Activated CD8-positive, alpha-beta memory T cell treated with anti-CD3 and anti-CD28 coated beads for 48 hours (primary cell): ENCODE data around the gene KRT20.

ENCODE experiments used
- DNase-seq, 3 experiments: peaks; one replicate each; pipeline ENCODE4 v3.0.0-alpha.2; 2020; ENCODE audit warnings: low read depth in 2 of 3, low spot score in 2 of 3

The KRT20 gene

DNA sequence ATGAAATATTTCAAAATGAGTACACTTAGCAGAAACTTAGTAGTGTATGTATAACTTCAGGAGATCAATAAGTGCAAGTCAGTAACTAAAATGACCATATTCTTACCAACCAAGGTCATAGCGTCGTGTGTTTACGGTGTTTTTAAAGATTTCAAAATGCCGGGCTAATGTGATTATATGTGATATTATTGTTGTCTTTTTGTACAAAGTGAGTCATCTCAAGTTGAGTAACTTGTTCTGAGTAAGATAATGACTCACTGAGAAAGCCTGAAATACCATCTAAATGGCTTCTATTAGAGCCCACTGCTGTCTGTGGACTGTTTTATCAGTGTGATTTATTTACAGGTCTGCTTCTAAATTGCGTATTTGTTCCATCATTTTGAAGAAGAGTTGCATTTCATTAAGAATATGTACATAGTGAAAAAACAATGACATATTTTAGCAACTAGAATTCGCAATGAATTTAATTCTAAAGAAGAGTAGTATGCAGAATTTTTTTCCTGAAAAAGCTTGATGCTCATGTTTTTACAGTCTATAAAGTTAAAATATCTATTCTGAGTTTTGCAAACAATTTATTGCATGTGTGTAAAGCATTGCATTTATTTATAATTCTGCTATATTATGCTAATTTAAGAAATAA is 30.7 kb downstream of the KRT20 start:
- DNase-seq, result no peak

DNA sequence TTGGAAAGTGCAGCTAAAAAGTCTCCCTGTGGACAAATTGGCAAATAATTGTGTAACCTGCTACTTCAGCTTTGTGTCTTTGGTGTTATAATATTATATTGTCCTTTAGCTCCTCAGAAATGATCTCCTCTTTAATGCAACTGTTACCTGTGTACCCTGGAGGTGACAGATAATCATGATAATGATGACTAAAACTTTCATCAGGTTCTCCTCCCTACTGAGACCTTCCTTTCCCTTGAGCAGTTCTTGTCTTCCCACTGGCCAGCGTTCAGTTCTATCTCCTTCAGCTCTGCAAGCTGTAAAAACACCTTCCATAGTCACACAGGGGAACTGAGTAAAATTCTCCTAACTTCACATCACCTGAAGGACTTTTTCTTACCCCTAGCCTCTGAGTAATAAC is 32.7 kb downstream of the KRT20 start:
- no peak for DNase-seq

DNA sequence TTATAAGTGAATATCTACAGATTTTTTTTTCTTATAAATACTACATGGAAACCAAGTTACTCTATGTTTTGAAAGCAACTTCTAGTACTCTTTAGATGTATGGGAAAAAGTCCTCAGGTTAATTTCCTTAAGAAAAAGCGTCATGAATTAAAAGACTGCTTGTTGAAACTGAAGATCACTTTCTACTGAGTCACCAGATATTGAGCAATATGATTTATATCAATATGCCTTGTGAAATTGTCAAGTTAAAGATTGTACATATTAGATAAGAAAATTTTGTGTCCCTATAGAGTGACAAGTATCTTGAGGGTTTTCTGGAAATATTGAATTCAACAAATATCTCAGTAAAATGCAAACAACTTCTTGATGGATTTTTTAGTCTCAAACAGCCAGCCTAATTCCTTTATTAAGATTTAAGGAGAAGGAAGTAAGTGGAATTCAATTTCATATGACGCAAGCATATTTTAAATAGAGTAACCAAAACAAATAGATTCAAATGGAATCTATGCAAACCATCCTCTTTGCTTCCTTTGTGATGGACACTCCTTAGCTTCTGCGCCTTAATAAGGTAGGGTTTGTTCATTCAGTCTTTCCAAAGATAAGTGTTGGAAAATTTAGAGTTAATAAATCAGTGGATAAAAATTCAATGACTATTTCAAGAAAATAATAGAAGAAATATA is 34.6 kb downstream of the KRT20 start:
- no peak for DNase-seq

DNA sequence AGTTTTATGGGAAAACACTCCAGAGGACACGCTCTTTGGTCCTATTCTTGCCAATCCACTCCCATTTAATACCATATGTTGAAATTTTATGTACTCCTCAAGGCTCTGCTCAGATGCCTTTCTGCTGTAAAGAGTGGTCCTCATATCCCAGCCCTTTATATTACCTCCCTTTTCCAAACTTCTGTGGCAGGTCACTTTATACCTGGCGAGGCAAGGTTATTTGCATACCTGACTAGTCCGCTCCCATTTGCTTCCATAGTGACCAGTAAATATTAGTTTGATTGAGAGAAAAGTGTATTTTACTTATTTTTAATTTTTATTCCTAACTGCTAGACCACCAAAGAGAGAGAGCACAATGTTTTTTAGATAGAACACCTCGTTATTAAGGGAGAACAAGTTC is 35.3 kb downstream of the KRT20 start:
- no peak for DNase-seq

DNA sequence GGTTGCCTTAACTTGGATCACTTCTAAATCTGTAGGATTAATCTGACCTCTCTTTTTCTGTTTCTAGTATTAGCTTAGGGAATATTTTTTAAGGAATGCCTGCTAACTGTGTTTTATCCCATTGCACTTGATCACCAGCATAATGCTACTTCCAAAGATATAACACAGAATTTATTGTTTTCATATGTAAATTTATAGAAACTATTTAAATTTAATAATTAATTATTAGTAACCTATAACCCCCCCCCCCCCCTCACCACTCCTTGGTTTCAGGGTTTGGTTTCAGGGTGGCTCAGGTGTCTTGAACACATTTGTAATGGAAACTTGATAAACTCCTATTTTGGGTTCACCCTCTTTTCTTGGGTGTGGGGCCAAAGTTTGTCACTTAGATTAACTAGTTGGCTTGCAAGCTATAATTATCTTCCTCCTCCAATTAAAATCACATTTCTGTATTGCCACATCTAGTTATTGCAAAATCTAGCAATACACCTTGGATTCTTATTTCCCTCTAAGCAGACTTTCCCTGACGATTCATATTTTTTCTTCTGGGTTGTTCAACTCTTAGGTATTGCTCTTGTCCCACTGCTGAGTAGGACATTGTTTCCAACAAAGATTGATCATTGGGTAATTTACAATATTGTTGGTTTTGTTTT is 36.3 kb downstream of the KRT20 start:
- DNase-seq, result no peak

DNA sequence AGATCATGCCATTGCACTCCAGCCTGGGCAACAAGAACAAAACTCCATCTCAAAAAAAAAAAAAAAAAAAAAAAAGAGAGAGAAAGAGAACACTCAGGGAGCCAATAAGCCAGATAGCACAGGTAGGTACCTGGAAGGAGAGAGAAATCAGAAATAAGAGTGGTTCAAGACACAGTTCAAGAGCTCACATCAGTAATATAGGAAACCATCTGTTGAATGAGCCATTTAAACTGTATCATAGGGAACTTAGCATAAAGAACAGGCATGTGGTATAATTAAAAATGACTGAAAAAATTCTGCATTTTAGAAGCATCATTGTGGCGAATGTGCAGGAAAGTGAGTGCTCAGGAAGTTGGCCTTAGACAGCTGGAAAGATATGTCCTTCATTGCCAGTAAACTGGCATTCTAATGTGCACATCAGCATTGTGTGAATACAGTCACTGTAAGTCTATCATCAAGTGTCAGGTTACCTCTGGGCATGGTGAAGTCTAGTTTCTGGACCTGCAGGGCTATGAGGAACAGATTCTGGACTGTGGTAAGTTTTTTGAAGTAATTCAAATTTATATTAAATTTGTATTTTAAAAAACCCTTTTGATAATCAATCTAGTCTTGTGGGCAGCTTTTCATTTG is 38.4 kb downstream of the KRT20 start:
- no peak for DNase-seq

DNA sequence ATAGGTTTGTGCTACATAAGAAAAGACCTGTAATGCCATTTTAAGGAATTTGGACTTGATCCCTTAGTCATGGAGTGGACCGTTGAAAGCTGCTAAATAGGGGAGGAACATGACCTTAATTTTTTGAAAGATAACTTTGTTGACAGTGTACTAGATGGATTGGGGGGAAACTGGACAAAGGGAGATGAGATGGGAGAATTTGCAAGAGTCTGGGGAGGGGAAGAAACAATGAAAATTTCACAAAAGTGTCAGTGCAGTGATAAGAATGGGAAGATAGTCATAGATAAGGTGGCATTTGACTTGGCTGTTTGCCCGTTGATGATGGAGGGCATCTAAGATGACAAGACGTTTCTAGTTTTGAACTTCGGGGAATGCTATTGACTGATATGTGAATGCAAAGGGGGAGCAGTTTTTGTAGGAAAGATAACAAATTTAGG is 40.4 kb downstream of the KRT20 start:
- DNase-seq, result no peak

DNA sequence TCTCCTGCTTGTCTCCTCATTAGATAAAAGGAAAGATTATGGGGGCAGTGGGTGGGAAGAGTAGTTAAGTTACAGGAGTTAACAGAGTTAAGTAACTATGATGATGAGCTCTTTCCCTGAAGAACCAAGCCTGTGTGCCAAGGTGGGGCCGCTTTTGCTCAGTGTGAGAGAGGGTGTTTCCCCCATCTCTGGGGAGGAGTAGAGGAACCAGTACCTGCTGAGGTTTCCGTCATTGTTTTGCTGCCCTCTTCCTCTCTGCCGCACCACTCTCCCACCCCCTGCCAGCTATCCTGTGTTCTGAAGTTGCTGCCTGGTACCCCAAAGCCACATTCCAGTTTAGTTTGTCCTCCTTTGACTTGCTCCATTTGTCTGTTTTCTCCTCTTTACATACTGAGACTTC is 41.8 kb downstream of the KRT20 start:
- DNase-seq, result no peak

DNA sequence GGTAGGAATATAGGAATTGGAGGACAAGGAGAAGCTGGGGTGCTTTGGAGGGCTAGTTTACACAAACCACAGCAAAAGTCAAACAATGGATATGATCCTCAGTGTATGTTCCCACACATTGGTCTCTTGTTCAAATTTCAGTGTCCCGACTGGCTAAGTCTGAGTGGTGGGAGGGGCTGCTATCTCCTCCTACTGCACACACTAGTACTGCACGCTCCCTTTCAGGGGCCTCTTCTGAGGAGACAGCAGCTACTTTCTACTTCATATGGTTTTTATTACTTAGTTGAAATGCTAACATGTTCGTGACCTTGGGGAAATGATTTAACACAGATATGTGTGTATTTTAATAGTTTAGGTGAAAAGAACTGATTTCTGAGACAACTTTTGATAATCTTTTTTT is 43.8 kb downstream of the KRT20 start:
- no peak for DNase-seq

DNA sequence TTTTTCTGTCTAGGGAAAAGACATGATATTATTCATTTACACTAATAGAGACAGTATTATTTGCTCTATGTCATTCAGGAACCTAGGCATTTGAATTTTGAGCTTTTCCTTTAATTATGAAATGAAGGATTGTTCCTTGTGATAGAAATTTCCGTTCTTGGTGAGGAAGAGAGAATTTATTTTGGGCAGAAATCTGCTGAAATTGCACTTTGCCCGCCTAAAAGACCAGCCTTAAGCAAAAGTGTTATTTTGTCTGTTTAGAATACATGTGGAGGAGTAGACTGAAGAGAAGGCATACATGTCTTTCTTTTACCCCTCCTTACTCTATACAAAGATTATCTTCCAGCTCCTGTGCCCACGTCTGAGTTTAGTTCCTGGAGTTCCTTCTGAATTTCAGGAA is 45.8 kb downstream of the KRT20 start:
- DNase-seq, result no peak

DNA sequence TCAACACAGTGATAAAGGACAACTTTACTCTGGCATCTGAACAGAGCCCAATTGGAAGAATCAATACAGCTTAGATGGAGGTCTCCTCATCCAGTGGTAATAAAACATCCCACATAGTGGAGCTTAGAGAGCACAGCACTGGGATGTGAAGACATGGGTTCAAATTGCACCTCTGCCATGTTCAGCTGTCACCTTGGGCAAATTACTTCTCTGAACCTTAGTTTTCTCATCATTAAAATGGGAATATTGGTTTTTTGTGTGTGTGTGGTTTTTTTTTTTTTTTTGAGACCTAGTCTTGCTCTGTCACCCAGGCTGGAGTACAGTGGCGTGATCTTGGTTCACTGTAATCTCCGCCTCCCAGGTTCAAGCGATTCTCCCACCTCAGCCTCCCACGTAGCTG is 49.0 kb downstream of the KRT20 start:
- no peak for DNase-seq

DNA sequence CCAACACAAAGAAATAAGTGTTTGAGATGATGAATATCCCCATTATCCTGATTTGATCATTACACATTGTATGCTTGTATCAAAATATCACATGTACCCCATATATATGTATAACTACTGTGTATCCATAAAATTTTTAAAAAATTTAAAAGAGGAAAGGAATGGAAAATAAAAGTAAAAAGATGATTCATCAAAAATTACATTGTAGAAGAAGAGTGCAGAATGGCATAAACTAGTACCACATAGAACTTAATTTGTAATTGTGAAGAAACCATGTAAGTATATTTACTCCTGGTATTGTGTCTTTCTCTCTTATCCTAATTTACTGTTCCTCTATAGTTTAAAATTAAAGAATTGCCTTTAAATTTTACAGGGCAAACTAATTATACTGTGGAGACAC is 51.2 kb downstream of the KRT20 start:
- no peak for DNase-seq

DNA sequence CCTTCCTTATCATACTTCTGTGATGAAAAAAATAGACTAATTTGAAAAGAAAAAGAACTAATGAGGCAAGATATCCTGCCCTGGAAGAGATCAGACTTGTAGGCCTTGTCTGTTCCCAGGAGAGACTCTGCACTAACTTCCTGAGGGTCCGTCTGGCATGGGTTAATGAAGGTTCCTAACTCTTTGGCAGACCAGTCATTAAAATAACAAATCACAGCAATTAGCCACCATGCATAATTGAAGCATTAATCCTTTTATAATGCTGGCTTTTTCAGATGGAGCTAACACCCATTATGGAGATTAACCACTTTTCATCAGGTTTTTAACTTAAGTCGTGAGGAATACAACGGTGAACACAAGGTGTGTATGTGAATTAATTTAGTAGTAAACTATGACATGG is 52.2 kb downstream of the KRT20 start:
- DNase-seq, result no peak

DNA sequence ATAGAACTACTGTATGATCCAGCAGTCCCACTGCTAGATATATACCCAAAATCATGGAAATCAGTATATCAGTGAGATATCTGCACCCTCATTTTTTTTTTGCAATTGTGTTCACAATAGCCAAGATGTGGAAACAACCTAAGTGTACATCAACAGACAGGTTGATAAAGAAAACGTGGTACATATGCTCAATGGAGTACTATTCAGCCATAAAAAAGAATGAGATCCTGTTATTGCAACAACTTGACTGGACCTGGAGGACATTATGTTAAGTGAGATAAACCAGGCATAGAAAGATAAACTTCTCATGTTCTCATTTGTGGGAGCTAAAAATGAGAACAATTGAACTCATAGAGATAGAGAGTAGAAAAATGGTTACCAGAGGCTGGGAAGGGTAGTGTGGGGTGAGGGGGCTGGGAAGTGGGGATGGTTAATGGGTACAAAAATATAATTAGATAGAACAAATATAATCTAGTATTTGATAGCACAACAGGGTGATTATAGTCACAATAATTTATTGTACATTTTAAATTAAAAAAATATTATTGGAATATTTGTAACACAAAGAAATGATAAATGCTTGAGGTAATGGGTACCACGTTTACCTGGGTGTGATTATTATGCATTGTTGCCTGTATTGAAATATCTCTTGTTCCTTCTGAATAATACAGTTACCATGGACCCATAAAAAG is 54.8 kb downstream of the KRT20 start:
- DNase-seq, result no peak

DNA sequence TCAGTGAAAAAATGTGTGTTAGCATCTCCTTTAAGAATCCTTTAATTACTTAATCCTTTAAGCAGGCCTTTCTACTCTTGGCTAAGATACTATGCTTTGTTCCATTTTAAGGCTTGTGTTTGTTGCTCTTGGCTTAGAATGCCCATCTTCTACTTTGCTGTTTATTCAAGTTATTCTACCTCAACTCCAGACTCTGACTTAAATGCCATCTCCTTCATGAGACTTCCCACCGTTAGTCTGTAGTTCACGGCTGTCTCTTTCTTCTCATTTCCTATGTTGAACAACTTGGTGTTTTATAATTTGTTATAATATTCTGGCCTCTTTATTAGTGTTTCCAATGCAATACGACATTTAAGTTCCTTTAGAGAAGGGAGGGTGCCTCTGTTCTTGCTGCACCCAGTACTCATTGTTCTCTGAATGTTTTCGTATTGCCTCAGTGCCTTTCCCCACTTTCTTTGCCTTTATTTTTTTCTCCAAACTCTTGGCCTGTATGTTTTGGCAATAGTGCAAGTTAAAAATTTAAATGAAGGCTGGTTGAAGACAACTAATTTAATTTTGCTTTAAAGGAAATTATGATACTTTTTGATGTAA is 56.5 kb downstream of the KRT20 start:
- DNase-seq, result no peak

DNA sequence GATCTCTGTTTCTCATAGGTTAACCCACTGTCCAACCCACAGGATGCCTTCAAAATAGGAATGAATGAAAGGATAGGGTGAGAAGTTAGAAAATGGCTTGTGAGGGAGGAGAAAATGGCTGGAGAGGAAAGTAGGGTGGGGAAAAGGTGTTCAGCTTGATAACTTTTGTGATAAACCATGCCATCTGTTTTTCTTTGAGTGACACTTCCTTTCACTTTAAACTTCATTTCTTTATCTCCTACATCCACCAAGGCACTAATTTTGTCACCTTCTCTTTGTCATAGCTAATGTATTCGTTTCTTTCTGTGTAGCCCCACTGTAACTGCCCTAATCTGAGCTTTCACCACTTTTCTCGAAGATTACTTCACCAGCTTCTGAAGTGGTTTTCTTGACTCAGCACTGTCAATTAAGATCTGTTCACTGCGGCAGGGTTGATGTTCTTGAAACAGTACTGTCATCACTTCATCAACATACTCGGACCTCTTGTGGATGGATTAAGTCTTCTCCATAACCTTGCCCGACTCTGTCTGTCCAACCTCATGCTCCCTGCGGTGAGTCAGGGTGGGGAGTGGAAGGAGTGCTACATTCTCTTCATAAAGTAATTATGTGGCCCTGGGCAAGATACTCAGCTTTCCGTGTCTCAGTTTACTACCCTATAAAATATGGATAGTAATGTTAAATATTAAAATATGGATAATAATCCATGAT is 57.1 kb downstream of the KRT20 start:
- DNase-seq, result no peak
